Coronary artery (tissue), 2 donors: Measurements from ENCODE around the gene CRYBG2.
A peak's percentile ranks its signal among the peaks of the same experiment; 100 is the strongest.

Source experiments
- DNase-seq: peaks from one replicate; pipeline ENCODE4 v3.0.0-alpha.2; 2017; ENCODE audit warnings: low spot score
- H3K27ac ChIP-seq, 2 donors: fragments of 200-600 bp; sonication (generic); one replicate each; pipeline ENCODE4 v1.5.1; 2016 to 2019
- H3K4me3 ChIP-seq: fragments of 200-600 bp; sonication (generic); 2 replicates; pipeline ENCODE4 v1.5.1; 2016; ENCODE audit warnings: mild to moderate bottlenecking, moderate library complexity
- TF ChIP-seq, protein P1 (sequence below): fragments of 200-600 bp; sonication (generic); IDR thresholded peaks from one replicate; pipeline ENCODE4 v1.5.1; 2019; ENCODE audit warnings: antibody characterized with exemption

CRYBG2 gene

GRCh38 chr1:26327956-26328362 is 26.0 kb downstream of the CRYBG2 start:
- TF ChIP-seq, protein P1, sequence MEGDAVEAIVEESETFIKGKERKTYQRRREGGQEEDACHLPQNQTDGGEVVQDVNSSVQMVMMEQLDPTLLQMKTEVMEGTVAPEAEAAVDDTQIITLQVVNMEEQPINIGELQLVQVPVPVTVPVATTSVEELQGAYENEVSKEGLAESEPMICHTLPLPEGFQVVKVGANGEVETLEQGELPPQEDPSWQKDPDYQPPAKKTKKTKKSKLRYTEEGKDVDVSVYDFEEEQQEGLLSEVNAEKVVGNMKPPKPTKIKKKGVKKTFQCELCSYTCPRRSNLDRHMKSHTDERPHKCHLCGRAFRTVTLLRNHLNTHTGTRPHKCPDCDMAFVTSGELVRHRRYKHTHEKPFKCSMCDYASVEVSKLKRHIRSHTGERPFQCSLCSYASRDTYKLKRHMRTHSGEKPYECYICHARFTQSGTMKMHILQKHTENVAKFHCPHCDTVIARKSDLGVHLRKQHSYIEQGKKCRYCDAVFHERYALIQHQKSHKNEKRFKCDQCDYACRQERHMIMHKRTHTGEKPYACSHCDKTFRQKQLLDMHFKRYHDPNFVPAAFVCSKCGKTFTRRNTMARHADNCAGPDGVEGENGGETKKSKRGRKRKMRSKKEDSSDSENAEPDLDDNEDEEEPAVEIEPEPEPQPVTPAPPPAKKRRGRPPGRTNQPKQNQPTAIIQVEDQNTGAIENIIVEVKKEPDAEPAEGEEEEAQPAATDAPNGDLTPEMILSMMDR: no peak
- Histone ChIP-seq H3K4me3 (no peak overlapping the region), H3K27ac (no peak overlapping the region)
- no peak for DNase-seq

- no peak overlapping the region for H3K4me3 ChIP-seq
- H3K27ac ChIP-seq: no peak overlapping the region
- no peak for DNase-seq
- TF ChIP-seq, protein P1: no peak
These were observed 29.4 kb downstream of the CRYBG2 start for GRCh38 chr1:26324550-26324949.

DNA sequence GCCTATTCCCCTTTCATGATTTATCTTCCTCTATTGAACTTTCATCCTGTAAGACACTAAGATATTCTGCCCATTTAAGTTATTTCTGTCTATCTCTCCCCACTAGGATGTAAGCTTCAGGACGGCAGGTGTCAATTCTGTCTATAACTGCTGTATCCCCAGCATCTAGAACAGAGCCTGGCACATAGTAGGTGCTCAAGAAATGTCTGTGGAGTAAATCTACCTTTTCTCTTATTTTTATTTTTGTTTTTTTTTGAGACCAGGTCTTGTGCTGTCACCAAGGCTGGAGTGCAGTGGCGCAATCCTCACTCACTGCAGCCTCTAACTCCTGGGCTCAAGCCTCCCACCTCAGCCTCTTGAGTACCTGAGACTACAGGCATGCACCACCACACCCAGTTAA is 30.5 kb downstream of the CRYBG2 start:
- DNase-seq: no peak
- TF ChIP-seq, protein P1: no peak
- Histone ChIP-seq H3K4me3 (no peak overlapping the region), H3K27ac (no peak overlapping the region)

DNA sequence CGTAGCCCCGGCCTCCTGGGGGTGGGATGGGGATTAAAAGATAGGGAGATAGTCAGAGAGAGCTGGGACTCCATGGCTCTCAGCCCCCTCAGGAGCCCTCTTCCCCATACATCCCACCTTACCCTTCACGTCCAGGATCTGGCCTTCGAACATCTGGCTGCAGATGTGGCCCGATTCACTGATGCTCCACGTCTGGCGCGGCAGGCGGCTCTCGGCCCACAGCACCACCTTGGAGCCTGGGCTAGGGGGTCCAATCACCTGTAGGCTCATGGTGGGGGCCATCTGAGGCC is 31.9 kb downstream of the CRYBG2 start:
- no peak for DNase-seq
- H3K4me3 ChIP-seq: no peak overlapping the region
- no peak overlapping the region for H3K27ac ChIP-seq
- TF ChIP-seq, protein P1: no peak

DNA sequence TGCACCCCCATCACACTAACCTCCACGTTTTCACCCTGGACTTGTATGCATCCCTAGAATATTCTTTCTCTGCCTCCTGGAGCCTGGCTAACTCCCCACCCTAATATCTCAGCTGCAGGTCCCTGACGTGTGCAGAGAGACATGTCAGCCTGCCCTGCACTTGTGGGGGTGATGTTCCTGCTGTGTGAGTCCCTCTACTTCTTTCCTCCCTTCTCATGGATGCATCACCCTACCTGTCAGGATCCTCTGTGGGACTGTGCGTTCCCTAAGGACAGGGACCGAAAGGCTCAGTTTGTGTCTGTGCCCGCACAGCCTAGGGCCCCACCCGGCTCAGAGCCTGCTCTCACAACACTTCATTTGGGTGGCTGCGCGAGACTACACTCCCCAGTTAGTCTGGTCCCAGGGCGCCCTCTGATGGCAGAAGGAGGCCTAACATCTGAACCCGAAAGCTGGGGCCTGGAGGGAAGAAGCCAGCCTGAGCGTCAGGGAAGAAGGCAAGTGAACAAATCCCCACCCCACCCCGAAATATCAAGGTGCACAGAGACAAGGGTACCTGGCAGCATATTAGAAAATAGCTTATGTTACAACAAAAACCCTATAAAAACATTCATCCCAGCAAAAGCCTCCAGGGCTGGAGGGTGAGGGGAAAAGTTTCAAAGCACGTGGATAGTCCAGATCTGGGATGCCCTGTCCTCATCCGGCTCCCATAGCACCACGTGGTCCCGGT is 32.5 kb downstream of the CRYBG2 start:
- TF ChIP-seq, protein P1: peak; percentile 72
- peak; percentile 92 for DNase-seq
- no peak overlapping the region for H3K4me3 ChIP-seq
- no peak overlapping the region for H3K27ac ChIP-seq

DNA sequence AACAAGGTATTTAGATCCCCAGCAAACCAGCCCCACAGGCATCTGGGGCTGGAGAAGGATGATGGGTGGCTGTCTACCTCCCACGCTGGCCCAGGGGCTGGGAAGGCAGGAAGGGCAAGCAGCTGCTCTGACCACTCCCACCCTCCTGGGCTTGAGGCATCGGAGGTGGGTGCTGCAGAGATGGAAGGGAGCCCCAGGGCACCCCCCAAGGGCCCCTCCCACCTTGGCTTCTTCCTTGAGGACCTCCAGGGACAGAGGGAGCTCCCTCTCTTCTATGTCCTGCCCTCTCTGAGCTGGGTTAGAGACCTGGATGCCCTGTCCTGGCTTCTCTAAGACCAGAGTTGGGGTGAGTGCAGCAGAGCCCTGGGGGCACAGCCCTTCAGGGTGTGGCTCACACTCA is 33.0 kb downstream of the CRYBG2 start:
- no peak for DNase-seq
- H3K4me3 ChIP-seq: no peak overlapping the region
- no peak overlapping the region for H3K27ac ChIP-seq

More for the DNA sequence above, 33.0 kb downstream of the CRYBG2 start:
- TF ChIP-seq, protein P1: no peak
